CD4-positive, alpha-beta T cell treated with Interleukin-15 for 4 hours (primary cell): ENCODE measurements around the gene CCNDBP1.
"Not testable (repeated sequence)": the region's sequence is repeated elsewhere in the genome, so short reads cannot be mapped to it uniquely, and the experiment has no call there.

Source experiments
- DNase-seq: peaks from one replicate; pipeline ENCODE4 v3.0.0-alpha.2; 2020; ENCODE audit warnings: low spot score

Gene CCNDBP1, protein sequence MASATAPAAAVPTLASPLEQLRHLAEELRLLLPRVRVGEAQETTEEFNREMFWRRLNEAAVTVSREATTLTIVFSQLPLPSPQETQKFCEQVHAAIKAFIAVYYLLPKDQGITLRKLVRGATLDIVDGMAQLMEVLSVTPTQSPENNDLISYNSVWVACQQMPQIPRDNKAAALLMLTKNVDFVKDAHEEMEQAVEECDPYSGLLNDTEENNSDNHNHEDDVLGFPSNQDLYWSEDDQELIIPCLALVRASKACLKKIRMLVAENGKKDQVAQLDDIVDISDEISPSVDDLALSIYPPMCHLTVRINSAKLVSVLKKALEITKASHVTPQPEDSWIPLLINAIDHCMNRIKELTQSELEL

GRCh38 chr15:43185157-43186002, at the start of gene CCNDBP1:
TSS of gene CCNDBP1 (plus strand) at chr15:43185403. CDS start at chr15:43185499, 96 bp downstream.
- DNase-seq, result peak; percentile 88

GRCh38 chr15:43143203-43143941, 41.8 kb upstream of the CCNDBP1 start:
- DNase-seq, result no peak

DNA sequence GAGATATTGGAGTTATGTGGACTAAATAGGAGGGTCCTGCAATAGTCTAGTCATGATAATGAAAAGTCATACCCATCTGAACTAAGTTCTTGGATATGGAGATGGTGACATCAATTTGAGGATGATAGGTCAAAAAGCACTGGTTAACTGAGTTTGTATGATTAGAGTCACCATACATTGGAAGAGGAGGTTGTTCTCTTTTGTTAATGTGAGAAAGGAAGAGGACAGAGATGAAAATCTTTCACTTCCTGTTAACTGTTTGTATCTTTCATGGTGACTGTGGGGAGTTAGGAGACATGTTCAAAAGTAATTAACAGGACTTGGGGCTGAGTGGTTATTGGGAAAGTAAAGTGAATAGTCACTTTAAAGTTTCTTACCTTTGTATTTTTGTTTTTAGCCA, 40.7 kb upstream of the CCNDBP1 start:
- DNase-seq, result no peak

DNA sequence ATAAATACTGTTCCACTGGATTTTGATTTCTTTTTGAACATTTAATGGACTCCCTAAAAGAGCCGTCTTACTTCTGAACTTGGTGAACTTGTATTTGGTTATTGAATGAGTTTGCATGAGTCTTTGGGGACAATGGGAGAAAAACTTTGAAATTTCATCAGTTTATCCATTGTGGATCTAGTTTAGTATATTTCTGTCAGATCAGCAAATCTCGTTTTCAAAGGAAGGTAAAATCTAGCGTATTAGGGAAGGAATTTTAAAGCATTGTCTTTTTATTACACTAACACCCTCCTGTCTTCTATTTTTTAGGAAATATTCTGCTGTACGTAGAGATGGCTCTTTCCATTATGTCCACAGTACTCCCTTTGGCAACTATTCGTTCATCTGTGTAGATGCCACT, 39.0 kb upstream of the CCNDBP1 start:
- no peak for DNase-seq

GRCh38 chr15:43150191-43150929, 34.8 kb upstream of the CCNDBP1 start:
- no peak for DNase-seq

- peak; percentile 28 for DNase-seq
Observed at GRCh38 chr15:43151688-43152087, 33.5 kb upstream of the CCNDBP1 start.

DNA sequence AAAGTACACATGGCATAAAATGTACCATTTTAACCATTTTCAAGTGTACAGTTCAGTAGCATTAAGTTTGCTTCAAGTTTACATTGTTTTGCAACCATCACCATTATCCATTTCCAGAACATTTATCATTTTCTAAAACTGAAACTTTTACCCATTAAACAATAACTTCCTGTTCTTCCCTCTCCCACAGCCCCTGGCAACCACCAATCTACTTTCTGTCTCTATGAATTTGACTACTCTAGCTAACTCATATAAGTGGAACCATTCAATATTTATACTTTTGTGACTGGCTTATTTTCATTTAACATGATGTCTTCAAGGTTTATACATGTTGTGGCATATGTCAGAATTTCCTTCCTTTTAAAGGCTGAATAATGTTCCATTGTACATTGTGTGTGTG, 31.9 kb upstream of the CCNDBP1 start:
- no peak for DNase-seq

DNA sequence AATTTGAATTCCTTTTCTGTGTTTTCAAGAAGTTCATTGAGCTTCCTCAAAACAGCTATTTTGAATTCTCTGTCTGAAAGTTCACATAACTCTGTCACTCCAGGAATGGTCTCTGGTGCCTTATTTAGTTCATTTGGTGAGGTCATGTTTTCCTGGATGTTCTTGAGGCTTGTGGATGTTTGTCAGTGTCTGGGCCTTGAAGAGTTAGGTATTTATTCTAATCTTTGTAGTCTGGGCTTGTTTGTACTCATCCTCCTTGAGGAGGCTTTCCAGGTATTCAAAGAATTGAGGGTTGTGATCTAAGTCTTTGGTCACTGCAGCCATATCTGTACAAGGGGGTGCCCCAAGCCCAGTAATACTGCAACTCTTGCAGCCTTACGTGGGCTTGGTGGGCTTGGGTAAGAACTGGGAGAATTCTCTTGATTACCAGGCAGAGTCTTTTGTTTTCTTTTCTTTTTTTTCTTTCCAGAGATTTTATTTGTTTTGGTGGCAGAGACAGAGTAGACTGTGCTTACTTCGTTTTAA, 19.3 kb upstream of the CCNDBP1 start:
- no peak for DNase-seq

GRCh38 chr15:43167261-43167660, 17.9 kb upstream of the CCNDBP1 start:
- not testable (repeated sequence) for DNase-seq

DNA sequence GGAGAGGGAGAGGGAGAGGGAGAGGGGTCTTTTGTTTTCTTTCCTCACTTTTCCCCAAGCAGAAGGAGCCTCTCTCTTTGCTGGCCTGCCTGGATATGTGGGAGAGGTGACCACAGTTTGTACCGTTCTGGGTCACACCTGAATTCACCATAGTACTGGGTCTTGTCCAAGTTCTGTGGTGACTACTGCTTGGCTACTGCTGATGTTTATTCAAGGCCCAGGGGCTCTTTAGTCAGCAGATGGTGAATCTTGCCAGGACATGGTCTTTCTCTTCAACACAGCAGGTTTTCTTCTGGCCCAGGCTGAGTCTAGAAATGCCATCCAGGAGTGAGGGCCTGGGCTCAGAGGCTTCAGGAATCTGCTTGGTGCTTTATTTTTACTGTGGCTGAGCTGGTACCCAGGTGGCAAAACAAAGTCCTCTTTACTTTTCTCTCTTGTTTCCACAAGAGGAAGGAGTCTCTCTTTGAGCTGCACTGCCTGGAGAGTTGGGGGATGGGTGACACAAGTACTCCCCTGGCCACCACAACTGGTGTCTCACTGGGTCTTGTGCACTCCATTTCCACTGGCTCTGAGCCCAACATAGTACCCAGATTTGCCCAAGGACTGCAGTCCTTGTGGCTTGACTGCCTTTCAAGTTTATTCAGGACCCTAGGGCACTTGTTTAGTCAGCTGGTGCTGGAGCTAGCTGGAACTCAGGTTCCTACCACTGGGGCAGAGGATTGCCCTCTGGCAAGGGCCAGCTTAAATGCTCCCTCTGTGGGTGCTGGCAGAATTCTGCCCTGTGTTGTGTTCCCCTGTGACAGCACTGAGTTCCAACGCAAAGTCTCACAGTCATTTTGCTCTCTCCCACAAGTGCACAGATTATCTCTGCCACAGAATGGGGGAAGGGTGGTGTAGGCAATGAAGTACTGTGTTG, 16.8 kb upstream of the CCNDBP1 start:
- no peak for DNase-seq

- DNase-seq, result no peak
Observed at GRCh38 chr15:43169888-43170287, 15.3 kb upstream of the CCNDBP1 start.

DNA sequence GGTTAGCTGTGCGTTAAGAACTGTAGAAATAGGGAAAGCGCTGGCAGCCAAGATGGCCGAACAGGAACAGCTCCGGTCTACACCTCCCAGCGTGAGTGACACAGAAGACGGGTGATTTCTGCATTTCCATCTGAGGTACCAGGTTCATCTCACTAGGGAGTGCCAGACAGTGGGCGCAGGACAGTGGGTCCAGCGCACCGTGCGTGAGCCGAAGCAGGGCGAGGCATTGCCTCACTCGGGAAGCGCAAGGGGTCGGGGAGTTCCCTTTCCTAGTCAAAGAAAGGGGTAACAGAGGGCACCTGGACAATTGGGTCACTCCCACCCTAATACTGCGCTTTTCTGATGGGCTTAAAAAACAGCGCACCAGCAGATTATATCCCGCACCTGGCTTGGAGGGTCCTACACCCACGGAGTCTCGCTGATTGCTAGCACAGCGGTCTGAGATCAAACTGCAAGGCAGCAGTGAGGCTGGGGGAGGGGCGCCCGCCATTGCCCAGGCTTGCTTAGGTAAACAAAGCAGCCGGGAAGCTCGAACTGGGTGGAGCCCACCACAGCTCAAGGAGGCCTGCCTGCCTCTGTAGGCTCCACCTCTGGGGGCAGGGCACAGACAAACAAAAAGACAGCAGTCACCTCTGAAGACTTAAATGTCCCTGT, 9.4 kb upstream of the CCNDBP1 start:
- not testable (repeated sequence) for DNase-seq

GRCh38 chr15:43177147-43177546, 8.1 kb upstream of the CCNDBP1 start:
- not testable (repeated sequence) for DNase-seq

- no peak for DNase-seq
Observed at GRCh38 chr15:43183270-43183669, 1.9 kb upstream of the CCNDBP1 start.

GRCh38 chr15:43184407-43185124, 637 bp upstream of the CCNDBP1 start:
- no peak for DNase-seq

GRCh38 chr15:43186003-43186353, 775 bp downstream of the CCNDBP1 start:
- no peak for DNase-seq

DNA sequence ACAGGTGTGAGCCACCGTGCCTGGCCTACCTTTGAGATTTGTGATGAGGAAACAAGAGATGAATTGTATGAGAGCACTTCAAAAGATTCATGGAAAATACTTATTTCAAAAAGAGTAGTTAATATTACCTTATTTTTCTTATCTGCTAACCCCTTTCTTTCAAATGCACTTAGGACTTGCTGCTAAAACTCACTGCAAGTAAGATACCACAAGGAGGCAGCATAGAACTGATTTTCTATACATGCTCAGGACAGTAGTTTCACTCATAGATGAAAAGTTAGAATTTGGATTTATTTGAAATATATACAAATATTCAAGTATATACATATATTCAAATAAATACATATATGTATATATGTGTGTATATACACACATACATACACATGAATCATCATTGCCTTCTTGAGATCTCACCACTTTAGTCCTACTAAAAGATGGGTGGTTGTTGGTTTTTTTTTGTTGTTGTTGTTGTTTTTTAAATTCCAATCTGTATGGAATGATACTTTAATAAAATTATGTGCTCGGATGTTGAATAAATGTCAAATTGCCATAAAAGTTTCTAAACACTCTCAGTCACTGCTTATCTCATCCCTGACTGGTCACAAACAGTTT, 2.4 kb downstream of the CCNDBP1 start:
- DNase-seq, result peak; percentile 50

GRCh38 chr15:43189296-43189695, 4.1 kb downstream of the CCNDBP1 start:
- DNase-seq, result no peak

GRCh38 chr15:43190178-43190577, 5.0 kb downstream of the CCNDBP1 start:
- DNase-seq, result no peak
